ENCODE results near the gene CACNB4.
"Not testable (repeated sequence)": the region's sequence is repeated elsewhere in the genome, so short reads cannot be mapped to it uniquely, and the experiment has no call there.

The CACNB4 gene

DNA sequence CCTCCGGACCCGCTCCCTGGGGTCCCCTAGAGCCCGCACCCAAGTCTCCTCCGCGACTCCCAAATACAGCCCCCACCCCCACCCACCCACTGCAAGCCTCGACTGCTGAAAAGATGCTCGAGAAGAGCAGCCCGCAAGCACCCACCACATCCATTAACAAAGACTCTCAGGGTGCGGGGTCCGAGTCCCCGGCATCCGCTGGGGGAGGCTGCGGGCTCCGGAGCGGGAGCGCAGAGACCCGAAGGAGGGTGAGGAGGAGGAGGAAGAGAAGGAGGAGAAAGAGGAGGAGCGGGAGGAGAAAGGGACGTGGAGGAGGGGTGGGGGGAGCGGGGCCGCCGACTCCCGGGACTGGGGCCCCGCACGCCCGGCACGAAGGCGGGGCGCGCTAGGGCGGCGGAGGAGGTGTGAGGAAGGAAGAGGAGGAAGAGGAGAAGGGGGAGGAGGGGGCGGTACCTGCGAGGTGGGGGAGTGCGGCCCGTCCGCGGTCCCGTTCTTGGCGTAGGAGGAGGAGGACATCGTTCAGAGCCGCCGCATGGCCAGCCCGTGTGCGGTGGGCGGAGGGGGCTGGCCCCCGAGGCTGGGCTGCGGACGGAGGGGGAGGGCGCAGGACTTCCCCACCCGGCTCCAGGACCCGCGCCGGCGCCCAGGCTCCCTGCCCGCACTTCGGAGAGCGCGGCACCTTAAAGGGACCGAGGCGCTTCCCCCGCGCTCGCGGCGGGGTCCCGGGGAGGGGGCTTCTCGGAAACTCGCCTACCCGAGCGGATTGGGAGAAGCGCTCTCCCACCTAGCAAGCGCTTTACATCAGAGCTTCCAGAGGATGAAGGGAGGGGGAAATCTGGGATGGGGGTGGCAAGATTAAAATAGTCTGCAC, at the start of gene CACNB4:
Gene CACNB4, minus strand, starts transcription at position 549 of the 871 bp plus-strand sequence.
- DNase-seq (ENCODE audit: low read depth in 2 of 2) = no peak

DNA sequence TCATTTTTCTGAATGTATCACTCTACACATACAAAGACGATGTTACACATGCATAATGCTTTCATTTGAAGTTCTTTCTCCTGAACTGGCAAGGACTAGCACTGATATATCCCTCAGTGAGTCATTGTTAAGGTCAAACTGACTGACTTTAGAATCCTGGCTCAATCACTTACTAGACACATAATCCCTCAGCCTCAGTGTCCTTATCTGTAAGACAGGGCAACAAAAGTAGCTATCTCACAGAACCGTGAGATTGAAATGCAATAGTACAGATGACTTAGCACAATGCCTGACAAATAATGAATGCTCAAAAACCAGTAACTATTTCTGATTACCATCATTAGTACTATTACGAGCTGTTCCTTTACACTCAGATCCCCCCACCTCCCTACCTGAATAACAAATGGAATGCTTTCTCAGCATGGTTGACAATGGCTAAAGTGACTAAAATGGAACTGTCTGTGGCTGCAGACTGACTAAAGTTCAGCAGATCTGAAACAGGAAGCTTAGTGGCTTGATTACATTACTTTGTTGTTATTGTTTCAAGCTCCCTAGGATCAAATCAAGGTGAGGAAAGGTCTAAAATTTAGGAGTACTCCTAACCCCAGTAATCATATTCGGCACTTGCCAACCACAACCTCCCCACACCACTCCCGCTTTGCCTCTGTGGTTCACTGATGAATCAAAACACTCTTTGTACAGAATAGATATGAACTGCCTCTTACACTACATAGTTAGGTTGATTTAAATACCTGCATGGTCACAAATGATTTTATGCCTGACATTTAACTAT, 35.8 kb upstream of the CACNB4 start:
- no peak for DNase-seq (ENCODE audit: low read depth in 2 of 2)

DNA sequence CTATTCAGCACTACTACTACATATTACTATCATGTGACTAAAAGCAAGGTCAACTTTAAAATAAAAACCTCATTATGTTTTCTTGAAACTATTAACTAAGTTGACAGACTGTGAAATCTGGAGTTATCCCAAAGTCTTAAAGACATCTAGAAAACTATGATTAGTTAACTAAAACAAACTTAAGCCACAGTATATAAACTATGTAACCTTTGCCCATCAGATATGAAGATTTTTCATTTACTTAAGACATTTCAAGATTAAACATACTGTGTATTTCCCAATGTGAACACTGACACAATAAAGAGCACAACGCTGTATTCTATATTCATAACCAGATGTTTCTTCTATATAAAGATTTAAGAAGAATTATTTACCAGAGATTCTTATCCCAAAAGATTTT, 33.5 kb upstream of the CACNB4 start:
- no peak for DNase-seq (ENCODE audit: low read depth in 2 of 2)

DNA sequence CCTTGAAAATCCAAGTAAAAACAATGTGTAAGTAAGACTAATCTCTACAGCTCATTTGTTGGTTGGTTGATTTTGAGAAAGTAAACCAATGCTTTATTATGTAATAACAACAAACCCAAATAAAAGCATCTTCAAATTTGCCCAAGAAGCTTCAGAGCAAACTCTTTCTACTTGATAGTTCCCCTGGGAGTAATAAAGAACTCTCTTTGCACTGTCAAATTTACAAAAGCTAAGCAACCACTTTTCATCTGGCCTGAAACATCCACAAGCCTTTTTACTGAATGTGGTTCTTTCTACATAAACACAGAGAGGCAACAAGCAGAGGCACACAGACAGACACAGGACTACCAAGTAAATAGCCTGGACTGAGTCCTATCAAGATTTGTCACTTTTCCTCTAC, 28.8 kb upstream of the CACNB4 start:
- no peak for DNase-seq (ENCODE audit: low read depth in 2 of 2)

DNA sequence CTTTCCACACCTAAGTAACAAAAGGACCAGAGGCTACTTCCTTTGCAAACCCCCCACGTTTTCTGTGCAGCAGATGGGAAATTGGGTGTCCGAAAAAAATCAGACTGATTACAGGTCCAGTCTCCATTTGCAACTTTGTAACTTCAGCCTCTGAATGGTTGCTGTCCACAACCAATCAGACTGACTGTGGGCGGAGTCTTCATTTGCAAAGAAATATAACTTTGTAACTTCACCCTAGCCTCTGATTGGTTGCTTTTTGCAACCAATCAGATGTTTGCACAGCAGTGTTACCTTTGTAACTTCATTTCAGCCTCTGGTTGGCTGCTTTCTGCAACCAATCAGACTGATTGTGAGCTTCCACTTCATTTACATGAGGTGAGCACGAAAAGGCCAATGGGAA, 27.8 kb upstream of the CACNB4 start:
- DNase-seq (ENCODE audit: low read depth in 2 of 2) = no peak

DNA sequence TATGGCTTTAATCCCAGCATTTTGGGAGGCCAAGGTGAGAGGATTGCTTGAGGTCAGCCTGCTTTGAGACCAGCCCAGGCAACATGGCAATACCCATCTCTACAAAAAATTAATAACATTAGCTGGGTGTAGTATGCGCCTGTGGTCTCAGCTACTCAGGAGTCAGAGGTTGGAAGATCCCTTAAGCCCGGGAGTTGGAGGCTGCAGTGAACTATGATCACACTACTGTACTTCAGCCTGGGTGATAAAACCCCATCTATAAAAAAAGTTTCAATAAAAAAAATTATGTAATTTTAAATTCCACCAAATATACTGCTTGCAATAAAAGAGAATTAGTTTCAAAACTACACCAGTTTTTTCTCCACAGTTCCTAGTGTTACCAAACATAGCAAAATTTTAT, 23.3 kb upstream of the CACNB4 start:
- DNase-seq (ENCODE audit: low read depth in 2 of 2) = no peak

DNA sequence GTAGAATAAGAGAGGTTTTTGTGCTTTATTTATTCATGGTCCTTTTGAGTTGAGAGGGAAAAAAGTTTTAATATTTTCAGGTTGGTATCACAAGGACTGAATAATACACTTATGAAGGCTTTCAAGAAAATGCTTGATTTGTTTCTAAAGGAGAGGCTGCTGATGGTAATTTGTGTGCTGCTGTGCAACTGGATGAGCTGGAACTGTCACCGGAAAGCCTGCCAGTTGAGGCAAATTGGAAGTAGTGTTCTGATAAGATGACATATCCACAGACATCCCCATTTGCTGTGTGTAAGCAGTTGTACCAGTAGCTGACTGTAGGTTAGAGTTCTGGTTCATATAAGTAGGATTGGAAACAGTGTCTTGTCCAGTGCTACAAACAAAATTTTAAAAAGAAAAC, 21.6 kb upstream of the CACNB4 start:
- no peak for DNase-seq (ENCODE audit: low read depth in 2 of 2)

DNA sequence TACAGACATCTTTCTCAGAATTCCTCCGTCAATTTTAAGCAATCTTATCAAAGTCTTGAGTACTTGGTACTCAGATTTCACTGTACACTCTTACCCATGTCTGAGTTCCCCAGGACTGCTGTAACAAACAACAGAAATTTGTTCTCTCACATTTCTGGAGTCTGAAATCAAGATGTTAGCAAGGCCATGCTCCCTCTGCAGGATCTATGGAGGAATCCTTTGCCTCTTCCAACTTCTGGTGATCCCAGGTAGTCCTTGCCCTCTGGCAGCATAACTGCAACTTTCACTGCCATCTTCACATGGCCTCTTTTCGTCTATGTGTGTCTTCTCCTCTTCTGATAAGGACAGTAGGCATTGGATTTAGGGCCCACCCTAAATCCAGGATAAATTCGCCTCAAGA, 17.1 kb upstream of the CACNB4 start:
- no peak for DNase-seq (ENCODE audit: low read depth in 2 of 2)

DNA sequence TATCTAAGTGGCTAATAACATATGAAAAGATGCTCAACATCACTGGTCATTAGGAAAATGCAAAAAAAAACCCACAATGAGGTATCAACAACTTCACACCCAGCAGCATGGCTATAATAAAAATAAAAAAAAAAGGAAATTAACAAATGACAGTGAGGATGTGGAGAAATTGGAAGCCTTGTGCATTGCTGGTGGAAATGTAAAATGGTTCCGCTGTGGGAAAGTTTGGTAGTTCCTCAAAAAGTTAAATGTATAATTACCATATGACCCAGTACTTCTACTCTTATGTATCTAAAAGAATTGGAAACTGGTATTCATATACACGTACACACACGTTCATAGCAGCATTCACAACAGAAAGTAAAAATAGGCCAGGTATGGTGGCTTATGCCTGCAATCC, 15.5 kb upstream of the CACNB4 start:
- no peak for DNase-seq (ENCODE audit: low read depth in 2 of 2)

DNA sequence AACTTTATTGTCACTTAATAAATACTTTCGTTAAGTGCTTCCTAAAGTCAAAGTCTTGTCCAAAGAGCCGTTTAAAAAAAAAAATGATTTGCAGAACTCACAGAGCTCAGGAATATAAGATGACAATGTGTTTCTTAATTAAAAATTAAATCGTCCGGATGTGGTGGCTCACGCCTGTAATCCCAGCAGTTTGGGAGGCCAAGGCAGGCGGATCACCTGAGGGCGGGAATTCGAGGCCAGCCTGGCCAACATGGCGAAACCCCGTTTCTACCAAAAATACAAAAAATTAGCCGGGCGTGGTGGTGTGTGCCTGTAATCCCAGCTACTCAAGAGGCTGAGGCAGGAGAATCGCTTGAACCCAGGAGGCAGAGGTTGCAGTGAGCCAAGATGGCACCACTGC, 8.3 kb upstream of the CACNB4 start:
- not testable (repeated sequence) for DNase-seq (ENCODE audit: low read depth in 2 of 2)

DNA sequence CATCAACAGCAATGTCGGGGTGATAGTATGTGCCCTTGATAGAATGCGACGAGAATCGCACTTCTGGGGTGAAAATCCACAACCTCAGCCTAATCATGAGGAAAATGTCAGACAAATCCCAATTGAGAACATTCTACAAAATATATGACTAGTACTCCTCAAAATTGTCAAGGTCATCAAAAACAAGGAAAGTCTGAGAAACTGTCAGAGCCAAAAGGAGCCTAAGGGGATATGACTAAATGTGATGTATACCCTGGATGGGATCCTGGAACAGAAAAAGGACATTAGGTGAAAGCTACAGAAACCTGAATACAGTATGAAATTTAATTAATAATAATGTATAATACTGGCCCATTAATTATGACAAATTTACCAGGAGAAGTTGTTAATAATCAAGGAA, 7.6 kb upstream of the CACNB4 start:
- DNase-seq (ENCODE audit: low read depth in 2 of 2) = no peak

DNA sequence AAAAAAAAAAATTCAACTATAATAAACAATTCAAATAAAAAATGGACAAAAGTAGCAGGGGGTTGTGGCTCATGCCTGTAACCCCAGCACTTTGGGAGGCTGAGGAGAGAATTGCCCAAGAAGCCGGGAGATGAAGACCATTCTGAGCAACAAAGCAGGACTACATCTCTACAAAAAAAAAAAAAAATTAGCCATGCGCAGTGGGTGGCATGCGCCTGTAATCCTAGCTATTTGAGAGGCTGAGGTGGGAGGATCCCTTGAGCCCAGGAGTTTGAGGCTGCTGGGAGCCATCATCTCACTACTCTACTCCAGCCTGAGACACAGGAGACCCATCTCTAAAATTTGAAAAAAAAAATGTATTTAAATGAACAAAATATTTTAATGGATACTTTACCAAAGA, 4.4 kb upstream of the CACNB4 start:
- DNase-seq (ENCODE audit: low read depth in 2 of 2) = no peak

DNA sequence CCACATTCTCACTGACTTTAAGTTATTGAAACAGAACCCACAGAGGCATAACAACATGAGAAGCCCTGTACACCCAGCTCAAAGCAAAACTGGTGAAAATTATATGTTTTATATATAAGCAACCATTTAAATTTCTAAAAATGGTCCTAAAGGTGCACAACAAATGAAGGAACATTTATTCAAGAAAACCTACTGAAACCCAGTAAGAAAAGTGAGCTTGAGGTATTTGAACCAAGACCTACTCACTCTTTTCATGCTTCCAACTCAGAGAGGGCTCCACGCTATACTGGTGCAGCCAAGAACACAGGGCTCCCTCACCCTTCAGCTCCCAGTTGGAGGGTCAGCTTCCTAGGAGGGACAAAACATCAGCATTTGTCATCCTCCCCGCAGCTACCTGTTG, 2.1 kb upstream of the CACNB4 start:
- no peak for DNase-seq (ENCODE audit: low read depth in 2 of 2)

DNA sequence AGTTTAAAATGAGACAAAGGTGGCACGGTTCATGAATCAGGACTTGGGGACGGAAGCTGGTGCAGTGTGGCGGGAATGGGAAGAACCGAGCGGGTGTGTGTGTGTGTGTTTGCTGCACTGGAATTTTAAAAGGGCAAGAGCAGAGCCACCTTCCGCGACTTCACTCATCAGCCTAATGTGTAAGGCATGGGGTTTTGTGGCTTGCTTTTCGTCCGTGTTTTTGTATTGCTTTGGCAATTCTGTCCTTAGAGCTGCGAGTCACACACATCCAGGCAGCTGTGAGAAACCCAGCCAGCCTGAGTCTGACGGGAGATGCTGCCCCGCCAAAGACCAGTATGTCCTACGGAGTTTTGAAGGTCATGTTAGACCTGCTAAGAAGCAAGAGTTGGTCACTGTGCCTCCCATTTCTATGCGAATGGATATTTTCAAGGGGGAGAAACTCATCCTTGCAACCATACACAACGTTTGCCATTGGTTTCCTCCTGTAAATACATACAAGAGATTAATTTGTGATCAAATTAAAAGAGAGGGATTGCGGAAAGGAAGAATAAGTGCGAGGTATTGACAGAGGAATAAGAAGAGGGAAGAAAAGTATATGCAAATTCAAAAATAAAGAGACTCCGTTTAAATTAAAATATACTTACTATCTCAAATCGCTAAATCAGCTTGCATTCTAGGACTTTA, 665 bp upstream of the CACNB4 start:
- no peak for DNase-seq (ENCODE audit: low read depth in 2 of 2)

DNA sequence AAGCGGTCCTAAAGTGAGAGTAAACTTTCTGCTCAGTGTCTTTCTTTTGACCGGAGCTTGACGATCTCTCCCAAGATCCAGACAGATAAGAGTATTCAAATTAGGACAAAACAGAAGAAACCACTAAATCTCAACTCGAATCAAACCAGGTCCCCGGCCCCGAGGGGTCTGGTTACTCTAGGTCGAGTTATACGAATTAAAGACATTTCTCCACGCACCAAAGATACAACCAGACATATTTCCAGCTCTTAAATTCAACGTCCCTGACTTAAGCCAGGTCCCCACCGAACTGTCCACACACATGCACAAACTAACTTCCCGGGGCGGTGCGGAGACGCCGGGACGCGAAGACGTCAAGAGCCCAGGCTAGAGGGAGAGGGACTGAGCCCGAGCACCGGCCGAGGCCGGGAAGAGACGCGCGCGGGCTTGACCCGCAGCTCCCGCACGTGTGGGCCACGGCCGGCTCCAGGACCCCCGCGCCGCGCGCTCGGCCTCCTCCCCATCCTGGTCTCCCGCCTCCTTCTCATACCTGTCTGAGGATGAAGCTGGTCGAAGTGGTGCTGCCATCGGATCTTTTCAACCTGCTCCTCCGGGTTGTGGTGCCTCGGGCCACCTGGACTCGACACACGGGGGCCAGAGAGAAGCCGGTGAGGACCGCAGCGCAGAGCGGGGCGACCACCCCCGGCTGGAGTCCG, 896 bp downstream of the CACNB4 start:
- no peak for DNase-seq (ENCODE audit: low read depth in 2 of 2)

DNA sequence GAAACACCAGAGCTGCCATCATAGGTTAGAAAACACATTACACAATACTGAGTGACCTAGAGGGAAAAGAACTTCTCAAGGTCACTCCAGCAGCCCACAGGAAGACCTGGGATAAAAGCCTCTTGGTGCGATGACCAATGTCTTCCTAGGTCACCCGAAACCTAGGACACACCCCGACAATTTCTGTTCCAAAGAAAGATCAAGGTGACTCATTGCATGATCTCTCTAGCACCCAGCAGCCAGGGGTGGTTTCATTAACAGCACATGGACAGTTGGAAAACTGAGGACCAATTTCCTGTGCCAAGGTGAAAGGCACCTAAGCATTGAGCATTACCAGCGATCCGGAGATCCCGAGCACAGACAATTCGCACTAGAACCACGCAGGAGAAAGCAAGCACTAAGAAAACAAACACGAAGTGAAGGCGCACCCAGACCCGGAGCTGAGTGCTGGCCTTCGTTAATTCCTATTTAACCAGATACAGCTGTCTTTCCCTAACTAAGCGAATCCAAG, 1.5 kb downstream of the CACNB4 start:
- peak in 1 of 2 experiments; percentile 10 for DNase-seq (ENCODE audit: low read depth in 2 of 2)

DNA sequence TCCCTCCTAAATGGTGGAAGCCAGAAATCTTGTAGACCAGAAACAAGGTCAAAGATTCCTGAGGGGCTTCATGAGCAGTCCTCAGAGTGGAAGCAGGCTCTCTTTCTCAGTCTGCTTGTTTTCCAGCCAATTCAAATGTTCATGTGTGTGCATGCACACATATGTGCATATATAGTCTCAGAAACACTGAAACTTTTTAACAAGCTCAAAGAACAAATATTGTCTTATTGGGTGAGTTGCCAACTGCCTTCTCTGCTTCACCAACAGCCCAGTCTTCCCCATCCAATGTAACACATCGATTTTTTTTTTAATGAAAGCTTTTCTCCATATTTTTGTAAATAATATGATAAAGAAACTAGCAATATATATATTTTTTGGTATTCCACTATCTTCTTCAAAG, 3.7 kb downstream of the CACNB4 start:
- DNase-seq (ENCODE audit: low read depth in 2 of 2) = no peak

DNA sequence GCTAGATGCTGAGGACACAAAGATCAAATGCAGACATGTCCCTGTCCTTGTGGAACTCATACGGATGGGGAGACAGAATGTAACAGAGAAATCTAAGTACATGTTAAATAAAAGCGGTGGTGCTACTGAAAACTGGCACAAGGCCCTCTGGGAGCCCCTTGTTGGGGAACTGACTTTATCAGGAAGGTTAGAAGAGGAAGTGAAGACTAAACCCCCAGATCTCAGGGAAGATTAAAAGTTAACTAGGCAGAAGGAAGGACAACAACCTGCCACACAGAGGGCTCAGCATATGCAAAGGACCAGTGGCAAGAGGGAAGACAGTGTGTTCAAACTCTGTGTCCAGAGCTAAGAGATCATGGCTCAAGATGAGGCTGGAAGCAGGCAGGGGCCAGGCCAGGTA, 4.8 kb downstream of the CACNB4 start:
- no peak for DNase-seq (ENCODE audit: low read depth in 2 of 2)

DNA sequence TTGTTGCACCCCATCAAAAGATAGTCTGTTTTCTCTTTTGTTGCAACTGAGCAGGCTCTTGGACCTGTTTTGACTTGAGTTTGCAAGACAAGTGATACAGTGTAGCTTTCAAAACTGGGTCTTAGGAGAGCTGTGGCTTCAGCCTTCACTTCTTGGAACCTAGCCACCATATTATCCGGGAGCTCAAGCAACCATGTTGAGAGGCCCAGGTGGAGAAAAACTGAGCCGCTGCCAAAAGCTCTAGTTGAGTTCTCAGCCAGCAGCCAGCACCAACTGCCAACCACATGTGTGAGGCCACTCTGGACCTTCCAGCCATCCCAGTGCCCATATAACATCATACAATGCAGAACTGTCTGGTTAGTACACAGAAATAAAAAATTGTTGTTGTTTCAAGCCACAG, 5.4 kb downstream of the CACNB4 start:
- no peak for DNase-seq (ENCODE audit: low read depth in 2 of 2)

DNA sequence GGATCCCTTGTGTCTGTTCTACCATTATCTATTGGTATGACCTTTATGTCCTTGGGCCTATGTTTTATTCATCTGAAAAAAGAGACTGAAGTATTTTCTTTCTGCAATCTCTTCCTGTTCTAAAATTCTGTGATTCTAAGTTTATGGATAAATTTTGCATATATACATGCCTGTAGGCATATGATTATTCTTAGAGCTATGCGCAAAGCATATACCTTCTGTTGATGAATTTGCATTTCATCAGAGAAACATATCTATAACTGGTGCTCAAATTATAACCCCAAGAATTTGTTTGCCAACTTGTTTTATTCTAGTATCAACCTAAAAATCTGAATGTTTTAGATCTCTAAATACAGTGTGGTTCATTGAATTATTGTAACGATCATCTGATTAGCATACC, 6.7 kb downstream of the CACNB4 start:
- no peak for DNase-seq (ENCODE audit: low read depth in 2 of 2)

DNA sequence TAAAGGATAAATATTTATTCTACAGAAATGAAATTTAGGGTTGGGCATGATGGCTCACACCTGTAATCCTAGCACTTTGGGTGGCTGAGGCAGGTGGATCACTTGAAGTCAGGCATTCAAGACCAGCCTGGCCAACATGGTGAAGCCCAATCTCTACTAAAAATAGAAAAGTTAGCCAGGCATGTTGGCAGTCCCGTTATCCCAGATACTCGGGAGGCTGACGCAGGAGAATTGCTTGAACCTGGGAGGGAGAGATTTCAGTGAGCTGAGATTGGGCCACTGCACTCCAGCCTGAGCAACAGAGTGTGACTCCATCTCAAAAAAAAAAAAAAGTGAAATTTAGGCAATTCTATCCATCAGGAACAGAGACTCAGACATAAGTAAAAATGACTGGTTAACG, 8.1 kb downstream of the CACNB4 start:
- DNase-seq (ENCODE audit: low read depth in 2 of 2) = not testable (repeated sequence)

DNA sequence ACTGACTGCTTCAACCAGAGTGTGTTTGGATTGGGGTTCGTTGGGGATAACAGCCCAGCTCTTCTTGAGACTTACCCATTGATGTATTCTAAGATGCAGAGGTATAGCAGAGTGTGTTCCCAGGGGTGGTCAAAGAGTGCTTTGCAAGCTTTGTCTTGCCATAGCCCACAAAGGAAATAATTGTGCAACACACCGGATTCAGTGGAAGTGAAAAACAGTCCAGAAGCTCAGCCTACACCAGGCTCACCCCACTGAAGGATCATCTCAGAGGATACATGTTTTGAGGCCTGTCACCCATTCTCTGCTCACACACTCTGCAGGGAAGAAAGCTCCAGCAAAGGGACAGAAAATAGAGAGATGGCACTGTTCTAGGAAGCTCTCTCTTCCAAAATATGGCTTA, 9.6 kb downstream of the CACNB4 start:
- DNase-seq (ENCODE audit: low read depth in 2 of 2) = no peak
